ENCODE measurements around the gene CD101. TPM values are rescaled to one million over a fixed set of nuclear protein-coding genes. Genes with fewer than 3 reads are reported as not detected.

The CD101 gene
- total RNA-seq, 1 donor from 2014 or later, result not detected

DNA sequence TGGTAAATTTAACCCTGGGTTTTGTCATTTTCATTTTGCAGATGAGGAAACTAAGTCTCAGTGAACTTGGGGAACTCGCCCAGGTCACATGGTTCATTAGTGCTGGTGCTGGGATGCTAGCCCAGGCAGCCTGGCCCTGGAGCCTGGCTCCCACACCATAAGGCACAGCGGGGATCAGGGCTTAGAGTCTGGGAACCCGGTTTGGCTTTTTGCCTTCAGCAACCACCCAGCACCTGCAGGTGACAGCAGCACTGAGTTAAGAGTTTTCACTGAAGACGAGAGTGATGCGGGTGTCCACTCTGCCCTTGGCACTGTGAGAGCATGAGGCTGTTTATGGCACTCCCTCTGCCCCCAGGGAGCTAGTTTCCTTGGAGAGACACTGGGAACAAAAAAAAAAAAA is 18.4 kb upstream of the CD101 start:
- TF ChIP-seq, protein P1, sequence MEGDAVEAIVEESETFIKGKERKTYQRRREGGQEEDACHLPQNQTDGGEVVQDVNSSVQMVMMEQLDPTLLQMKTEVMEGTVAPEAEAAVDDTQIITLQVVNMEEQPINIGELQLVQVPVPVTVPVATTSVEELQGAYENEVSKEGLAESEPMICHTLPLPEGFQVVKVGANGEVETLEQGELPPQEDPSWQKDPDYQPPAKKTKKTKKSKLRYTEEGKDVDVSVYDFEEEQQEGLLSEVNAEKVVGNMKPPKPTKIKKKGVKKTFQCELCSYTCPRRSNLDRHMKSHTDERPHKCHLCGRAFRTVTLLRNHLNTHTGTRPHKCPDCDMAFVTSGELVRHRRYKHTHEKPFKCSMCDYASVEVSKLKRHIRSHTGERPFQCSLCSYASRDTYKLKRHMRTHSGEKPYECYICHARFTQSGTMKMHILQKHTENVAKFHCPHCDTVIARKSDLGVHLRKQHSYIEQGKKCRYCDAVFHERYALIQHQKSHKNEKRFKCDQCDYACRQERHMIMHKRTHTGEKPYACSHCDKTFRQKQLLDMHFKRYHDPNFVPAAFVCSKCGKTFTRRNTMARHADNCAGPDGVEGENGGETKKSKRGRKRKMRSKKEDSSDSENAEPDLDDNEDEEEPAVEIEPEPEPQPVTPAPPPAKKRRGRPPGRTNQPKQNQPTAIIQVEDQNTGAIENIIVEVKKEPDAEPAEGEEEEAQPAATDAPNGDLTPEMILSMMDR (IDR thresholded peaks at IDR 0.05), result no peak
- no peak overlapping the region for H3K4me3 ChIP-seq
- H3K9me3 ChIP-seq, result no peaks in the 10 kb centered on the region
- no peak for DNase-seq (ENCODE audit: low spot score in 2 of 2)
- intact Hi-C loops (cut with DNase I), result no loop called here
- H3K4me1 ChIP-seq, result no peaks in the 10 kb centered on the region
- no peak overlapping the region for H3K27ac ChIP-seq
- no peaks in the 10 kb centered on the region for H3K36me3 ChIP-seq
- no peaks in the 10 kb centered on the region for H3K27me3 ChIP-seq

DNA sequence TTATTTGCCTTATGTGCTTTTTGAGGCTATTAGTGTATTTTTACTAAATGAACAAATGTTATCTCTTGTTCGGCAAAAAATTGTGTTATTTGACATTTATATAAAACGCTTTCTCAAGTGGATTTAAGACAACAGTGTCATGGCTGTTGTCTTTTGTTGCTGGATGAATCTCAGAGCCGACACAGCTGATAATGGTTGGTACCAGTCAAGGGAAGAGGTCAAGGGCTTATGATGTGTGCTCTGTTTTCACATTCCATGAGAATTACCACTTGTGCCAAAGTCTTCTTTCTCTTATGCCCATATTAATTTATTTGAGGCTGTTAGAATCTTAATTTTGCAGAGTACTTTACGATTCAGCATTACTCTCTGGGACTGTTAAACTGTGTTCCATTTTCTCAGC is 17.9 kb upstream of the CD101 start:
- H3K36me3 ChIP-seq, result no peaks in the 10 kb centered on the region
- TF ChIP-seq, protein P1 (IDR thresholded peaks at IDR 0.05), result no peak
- H3K27ac ChIP-seq, result no peak overlapping the region
- H3K4me3 ChIP-seq, result no peak overlapping the region
- no peaks in the 10 kb centered on the region for H3K4me1 ChIP-seq
- no peak for DNase-seq (ENCODE audit: low spot score in 2 of 2)
- intact Hi-C loops (cut with DNase I), result no loop called here
- H3K9me3 ChIP-seq, result no peaks in the 10 kb centered on the region
- H3K27me3 ChIP-seq, result no peaks in the 10 kb centered on the region

- DNase-seq (ENCODE audit: low spot score in 2 of 2), result no peak
- intact Hi-C loops (cut with DNase I), result loop anchor here (5.0 kb wide), 1 partner anchor 72 kb away; no protein-coding TSS in a partner anchor
- Histone ChIP-seq H3K36me3 (no peaks in the 10 kb centered on the region), H3K4me1 (peaks cover 0 to 2% of the 10 kb centered on the region in 2 donors), H3K9me3 (no peaks in the 10 kb centered on the region), H3K27me3 (no peaks in the 10 kb centered on the region), H3K27ac (no peak overlapping the region), H3K4me3 (no peak overlapping the region)
- TF ChIP-seq, protein P1 (IDR thresholded peaks at IDR 0.05), result no peak
Measured at GRCh38 chr1:116984406-116985160, 17.0 kb upstream of the CD101 start.

GRCh38 chr1:116986421-116987255 is 14.9 kb upstream of the CD101 start:
- Histone ChIP-seq H3K27ac (no peak overlapping the region), H3K27me3 (no peaks in the 10 kb centered on the region), H3K36me3 (no peaks in the 10 kb centered on the region), H3K9me3 (no peaks in the 10 kb centered on the region), H3K4me1 (peaks cover 0 to 10% of the 10 kb centered on the region in 2 donors), H3K4me3 (no peak overlapping the region)
- TF ChIP-seq, protein P1 (IDR thresholded peaks at IDR 0.05), result no peak
- intact Hi-C loops (cut with DNase I), result loop anchor here (5.0 kb wide), 1 partner anchor 74 kb away; no protein-coding TSS in a partner anchor
- DNase-seq (ENCODE audit: low spot score in 2 of 2), result no peak

DNA sequence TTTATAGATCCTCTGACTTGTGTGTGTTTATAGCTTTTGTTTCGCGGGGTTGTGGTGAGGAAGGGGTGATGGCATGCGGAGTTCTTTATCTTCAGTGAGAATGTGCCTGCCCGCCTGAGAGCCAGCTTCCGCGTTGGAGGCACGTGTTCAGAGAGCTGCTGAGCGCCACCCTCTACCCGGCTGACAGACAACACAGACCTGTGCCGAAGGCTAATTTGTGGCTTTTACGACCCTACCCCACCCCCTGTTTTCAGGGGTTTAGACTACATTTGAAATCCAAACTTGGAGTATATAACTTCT is 14.4 kb upstream of the CD101 start:
- intact Hi-C loops (cut with DNase I), result loop anchor here (5.0 kb wide), 1 partner anchor 75 kb away; no protein-coding TSS in a partner anchor

More for the DNA sequence above, 14.4 kb upstream of the CD101 start:
- Histone ChIP-seq H3K4me1 (peaks cover 0 to 10% of the 10 kb centered on the region in 2 donors), H3K27me3 (no peaks in the 10 kb centered on the region), H3K27ac (no peak overlapping the region), H3K4me3 (no peak overlapping the region), H3K9me3 (no peaks in the 10 kb centered on the region), H3K36me3 (no peaks in the 10 kb centered on the region)
- no peak for DNase-seq (ENCODE audit: low spot score in 2 of 2)
- TF ChIP-seq, protein P1 (IDR thresholded peaks at IDR 0.05), result no peak

Data from ascending aorta (tissue), 2 donors.